BE2C (cell line): ENCODE results near the gene PCBP3.

Source experiments
- DNase-seq: peaks from one replicate; pipeline ENCODE4 v3.0.0-alpha.2; 2020
- H3K27me3 ChIP-seq: fragments of 250-450 bp; sonication (Bioruptor Pico); 2 replicates; pipeline ENCODE4 v1.5.1; 2020; ENCODE audit warnings: mild to moderate bottlenecking
- H3K36me3 ChIP-seq: fragments of 250-450 bp; sonication (Bioruptor Pico); 2 replicates; pipeline ENCODE4 v1.5.1; 2020; ENCODE audit warnings: mild to moderate bottlenecking
- H3K4me1 ChIP-seq: fragments of 250-450 bp; sonication (Bioruptor Pico); 2 replicates; pipeline ENCODE4 v1.5.1; 2020
- H3K4me3 ChIP-seq: 2 replicates; pipeline ENCODE4 v1.5.1; 2011; ENCODE audit warnings: low read depth, low read length
- H3K9me3 ChIP-seq: fragments of 250-450 bp; sonication (Bioruptor Pico); 2 replicates; pipeline ENCODE4 v1.5.1; 2020
- CTCF ChIP-seq: IDR thresholded peaks from 2 replicates; pipeline ENCODE4 v1.5.1; 2012; ENCODE audit warnings: mild to moderate bottlenecking, low read depth, low read length

The PCBP3 gene

DNA sequence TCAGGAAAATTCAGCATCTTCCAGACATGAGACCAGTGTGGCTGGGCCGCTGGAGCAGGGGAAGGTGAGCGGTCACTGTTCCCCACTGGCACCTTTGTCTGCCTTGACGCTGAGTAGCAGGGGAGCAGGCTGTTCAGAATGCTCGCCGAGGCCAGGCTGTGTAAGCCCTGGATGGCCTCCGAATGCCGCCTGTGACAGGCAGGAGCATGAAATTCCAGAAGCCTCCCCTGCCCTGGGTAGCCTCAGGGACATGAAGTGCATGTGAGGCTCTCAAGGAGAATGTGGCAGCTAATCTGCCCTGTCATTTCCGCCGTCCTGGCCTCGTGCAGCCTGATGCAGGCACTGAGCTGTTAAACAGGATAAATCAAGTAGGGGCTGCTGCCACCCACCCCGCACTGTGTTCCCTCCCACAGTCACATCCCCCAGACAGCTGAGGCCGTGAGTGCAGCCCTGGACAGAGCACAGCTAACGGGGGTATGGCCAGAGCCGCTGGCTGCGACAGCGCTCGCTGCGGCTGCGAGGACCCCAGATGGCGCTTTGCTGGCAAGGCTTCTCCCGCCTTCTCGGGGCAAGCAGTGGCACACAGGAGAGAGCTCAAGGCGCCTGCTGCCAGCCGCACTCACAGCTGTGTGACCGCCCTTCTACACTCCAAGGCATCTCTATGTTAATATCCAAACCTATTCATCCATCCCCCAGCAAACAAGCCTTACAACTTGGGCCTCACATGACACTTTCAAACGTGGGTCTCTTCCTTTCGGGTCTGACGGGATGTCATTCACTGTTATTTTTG is 233.1 kb downstream of the PCBP3 start:
- peak; percentile 90 for DNase-seq
- no peaks in the 10 kb centered on the region for H3K36me3 ChIP-seq
- H3K4me3 ChIP-seq, result no peak overlapping the region
- no peaks in the 10 kb centered on the region for H3K9me3 ChIP-seq
- peaks cover 37% of the 10 kb centered on the region for H3K4me1 ChIP-seq
- no peaks in the 10 kb centered on the region for H3K27me3 ChIP-seq
- peak; percentile 25 for TF ChIP-seq CTCF

DNA sequence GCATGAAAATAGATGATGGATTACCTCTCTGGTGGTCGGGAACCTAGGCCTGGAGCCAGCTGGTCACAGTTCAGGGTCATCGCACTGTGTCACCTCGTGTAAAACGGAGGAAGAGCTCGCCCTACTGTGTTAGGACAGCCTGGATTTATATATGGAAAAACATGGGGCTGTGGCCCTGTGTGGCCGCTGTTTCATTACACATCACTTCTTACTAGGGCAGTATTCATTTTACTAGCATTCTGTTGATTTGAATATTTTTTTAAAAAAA is 233.6 kb downstream of the PCBP3 start:
- Histone ChIP-seq H3K9me3 (no peaks in the 10 kb centered on the region), H3K4me3 (no peak overlapping the region), H3K27me3 (no peaks in the 10 kb centered on the region), H3K36me3 (no peaks in the 10 kb centered on the region), H3K4me1 (peaks cover 37% of the 10 kb centered on the region)
- TF ChIP-seq CTCF, result no peak
- no peak for DNase-seq

DNA sequence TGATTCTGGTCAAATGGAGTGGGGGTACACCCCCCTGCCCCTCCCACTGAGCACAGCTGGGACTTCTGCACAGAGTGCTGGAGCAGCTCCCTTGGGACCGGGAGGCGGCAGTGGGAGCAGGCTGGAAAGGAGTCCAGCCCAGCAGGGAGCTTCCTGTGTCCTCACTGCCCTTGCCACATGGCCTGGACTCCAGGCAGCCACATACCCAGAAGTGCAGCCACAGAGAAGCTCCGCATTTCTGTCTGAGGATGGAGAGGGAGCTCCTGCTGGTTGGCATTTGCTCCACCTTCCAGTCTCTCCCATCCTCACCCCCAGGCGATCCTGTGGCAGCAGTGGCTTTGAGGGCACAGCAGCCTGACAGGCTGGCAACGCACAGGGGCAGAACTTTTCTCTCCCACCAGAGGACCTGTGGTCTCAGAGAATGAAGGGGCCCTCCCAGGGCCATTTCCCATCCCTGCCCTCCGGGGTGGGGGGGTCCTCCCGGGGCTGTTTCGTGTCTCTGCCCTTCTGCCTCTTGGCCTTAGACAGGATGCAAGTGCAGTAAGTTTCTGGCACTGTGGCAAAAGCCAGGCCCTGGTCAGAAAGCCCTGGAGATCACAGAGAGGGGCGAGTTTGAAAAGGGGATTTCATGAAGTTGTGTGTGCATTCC is 234.4 kb downstream of the PCBP3 start:
- H3K4me3 ChIP-seq, result no peak overlapping the region
- H3K9me3 ChIP-seq, result no peaks in the 10 kb centered on the region
- peaks cover 37% of the 10 kb centered on the region for H3K4me1 ChIP-seq
- no peaks in the 10 kb centered on the region for H3K36me3 ChIP-seq
- no peak for TF ChIP-seq CTCF
- peak; percentile 67 for DNase-seq
- no peaks in the 10 kb centered on the region for H3K27me3 ChIP-seq

GRCh38 chr21:45880097-45881068 is 236.9 kb downstream of the PCBP3 start:
- Histone ChIP-seq H3K9me3 (no peaks in the 10 kb centered on the region), H3K4me3 (no peak overlapping the region), H3K36me3 (no peaks in the 10 kb centered on the region), H3K27me3 (no peaks in the 10 kb centered on the region), H3K4me1 (peaks cover 30% of the 10 kb centered on the region)
- TF ChIP-seq CTCF, result peak; percentile 77
- DNase-seq, result peak; percentile 83

- Histone ChIP-seq H3K36me3 (no peaks in the 10 kb centered on the region), H3K4me1 (peaks cover 21% of the 10 kb centered on the region), H3K9me3 (no peaks in the 10 kb centered on the region), H3K4me3 (no peak overlapping the region), H3K27me3 (no peaks in the 10 kb centered on the region)
- no peak for TF ChIP-seq CTCF
- DNase-seq, result no peak
Observed at GRCh38 chr21:45882645-45883044, 239.1 kb downstream of the PCBP3 start.
